Retinal pigment epithelial cell (primary cell): Measurements from ENCODE around the gene CNTN5.

Experiments
- DNase-seq: peaks from one replicate; pipeline ENCODE4 v3.0.0-alpha.2; 2010; ENCODE audit warnings: low read depth
- H3K4me3 ChIP-seq: 2 replicates; pipeline ENCODE4 v1.5.1; 2011; ENCODE audit warnings: mild to moderate bottlenecking, low read length, control low read depth, moderate library complexity
- TF ChIP-seq, protein P1 (sequence below): conservative IDR thresholded peaks from 2 replicates; pipeline ENCODE4 v1.5.1; 2011; ENCODE audit warnings: low read depth, low read length, control low read depth, inconsistent platforms

The CNTN5 gene

DNA sequence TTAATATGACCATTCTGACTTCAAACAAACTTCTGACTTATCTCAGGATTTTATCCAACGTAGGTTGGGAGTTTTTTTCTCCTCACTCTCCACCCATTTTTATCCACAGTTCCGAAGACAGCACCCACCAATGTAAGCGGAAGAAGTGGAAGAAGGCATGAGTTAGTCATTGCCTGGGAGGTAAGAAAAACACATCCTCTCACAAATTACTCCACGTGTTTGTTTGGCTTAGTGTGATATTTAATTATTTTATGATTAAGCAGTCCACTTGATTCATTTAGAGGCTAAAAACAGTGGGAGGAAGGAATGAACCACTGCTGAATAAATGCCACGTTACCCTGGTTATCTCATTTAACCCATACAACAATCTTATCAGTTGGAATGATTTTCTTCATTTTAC lies 1276.8 kb downstream of the CNTN5 start:
- no peak overlapping the region for H3K4me3 ChIP-seq
- TF ChIP-seq, protein P1, sequence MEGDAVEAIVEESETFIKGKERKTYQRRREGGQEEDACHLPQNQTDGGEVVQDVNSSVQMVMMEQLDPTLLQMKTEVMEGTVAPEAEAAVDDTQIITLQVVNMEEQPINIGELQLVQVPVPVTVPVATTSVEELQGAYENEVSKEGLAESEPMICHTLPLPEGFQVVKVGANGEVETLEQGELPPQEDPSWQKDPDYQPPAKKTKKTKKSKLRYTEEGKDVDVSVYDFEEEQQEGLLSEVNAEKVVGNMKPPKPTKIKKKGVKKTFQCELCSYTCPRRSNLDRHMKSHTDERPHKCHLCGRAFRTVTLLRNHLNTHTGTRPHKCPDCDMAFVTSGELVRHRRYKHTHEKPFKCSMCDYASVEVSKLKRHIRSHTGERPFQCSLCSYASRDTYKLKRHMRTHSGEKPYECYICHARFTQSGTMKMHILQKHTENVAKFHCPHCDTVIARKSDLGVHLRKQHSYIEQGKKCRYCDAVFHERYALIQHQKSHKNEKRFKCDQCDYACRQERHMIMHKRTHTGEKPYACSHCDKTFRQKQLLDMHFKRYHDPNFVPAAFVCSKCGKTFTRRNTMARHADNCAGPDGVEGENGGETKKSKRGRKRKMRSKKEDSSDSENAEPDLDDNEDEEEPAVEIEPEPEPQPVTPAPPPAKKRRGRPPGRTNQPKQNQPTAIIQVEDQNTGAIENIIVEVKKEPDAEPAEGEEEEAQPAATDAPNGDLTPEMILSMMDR: no peak
- DNase-seq: no peak

DNA sequence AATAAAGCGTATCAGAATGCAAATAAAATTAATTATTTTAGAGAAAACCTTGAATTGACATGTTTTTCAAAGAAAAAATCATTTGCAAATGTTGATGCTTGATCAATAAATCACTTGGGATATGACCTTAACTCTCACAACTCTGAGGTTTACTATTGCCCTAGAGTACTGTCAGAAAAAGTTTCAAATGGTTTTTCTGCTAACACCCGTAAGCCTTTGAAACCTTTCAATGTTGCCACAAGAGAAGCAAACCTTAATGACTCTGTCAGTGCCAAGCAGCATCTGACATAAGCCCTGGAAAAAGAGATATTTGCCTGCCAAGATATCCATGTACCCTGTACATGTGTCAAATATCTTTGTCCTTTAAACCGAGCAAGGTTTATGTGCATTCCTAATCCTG lies 1282.1 kb downstream of the CNTN5 start:
- TF ChIP-seq, protein P1: no peak
- no peak overlapping the region for H3K4me3 ChIP-seq
- DNase-seq: no peak

DNA sequence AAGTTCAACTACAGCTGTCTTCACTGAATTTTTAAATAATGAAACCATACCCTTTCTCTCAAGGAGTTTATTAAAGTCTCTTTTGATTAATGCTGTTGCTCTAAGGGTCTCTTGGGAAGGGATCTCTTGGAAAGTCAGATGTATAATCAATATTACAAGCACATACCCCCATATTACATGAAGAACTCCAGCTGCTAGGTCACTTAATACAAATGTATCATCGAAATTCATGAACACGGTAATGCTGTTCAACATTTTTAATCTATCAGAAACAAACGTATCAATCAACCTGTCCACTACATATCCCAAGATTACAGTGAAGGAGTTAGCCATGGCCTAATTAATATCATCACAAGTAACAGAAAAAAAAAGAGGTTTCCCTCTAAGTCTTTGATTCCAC lies 1283.1 kb downstream of the CNTN5 start:
- H3K4me3 ChIP-seq: no peak overlapping the region
- TF ChIP-seq, protein P1: no peak
- no peak for DNase-seq

DNA sequence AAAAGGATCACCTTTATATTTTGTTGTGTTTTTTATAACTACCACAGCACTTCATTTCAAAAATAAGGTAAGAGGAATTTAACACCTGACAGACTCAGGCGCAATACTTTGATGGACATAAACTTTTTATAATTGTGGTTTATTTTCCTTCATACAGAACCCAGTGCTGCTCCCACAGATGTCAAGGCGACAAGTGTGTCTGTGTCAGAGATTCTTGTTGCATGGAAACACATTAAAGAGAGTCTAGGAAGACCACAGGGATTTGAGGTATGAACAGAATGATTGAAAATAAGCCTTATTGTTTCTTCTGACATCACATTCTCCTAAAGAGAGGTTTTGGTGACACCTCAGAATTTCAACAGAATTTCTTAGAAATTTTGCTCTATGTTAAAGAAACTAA lies 1287.5 kb downstream of the CNTN5 start:
- TF ChIP-seq, protein P1: no peak
- H3K4me3 ChIP-seq: no peak overlapping the region
- no peak for DNase-seq

DNA sequence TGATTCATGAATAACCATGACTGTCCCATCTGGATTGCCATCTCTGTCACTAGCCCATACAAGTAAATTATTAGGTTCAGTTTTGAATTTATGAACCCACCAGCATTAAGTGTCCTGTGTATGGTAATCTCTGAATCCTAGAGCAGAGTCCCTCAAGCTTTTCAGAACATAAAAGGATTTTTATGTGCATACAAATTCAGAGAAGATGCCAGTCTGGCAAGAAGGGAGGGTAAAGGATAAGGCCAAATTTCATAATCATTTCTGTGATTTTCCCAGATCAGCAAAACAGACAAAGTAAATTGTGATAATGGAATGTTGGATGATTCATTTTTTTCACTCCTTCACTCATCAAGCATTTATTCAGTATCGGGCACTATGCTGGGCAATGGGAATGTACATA lies 1295.2 kb downstream of the CNTN5 start:
- DNase-seq: no peak
- TF ChIP-seq, protein P1: no peak
- no peak overlapping the region for H3K4me3 ChIP-seq

DNA sequence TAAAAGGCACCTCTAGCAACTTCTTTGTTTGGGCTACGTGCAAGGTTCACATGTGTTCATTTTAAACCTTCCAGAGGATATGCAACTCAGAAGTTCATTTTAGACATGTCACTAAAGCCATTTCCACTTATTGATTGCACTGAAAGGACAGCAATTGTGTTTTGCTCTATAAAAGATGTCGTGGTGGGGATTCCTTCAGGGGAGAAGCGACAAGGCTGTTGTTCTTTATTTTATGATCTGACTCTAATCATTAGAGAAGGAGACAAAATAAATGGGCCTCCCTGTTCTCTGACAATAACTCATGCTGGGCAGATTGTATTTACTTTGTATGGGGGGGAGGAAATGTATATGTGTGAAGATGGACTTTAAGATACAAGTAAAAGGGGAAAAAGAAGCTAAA lies 1296.2 kb downstream of the CNTN5 start:
- H3K4me3 ChIP-seq: no peak overlapping the region
- no peak for DNase-seq
- TF ChIP-seq, protein P1: no peak

DNA sequence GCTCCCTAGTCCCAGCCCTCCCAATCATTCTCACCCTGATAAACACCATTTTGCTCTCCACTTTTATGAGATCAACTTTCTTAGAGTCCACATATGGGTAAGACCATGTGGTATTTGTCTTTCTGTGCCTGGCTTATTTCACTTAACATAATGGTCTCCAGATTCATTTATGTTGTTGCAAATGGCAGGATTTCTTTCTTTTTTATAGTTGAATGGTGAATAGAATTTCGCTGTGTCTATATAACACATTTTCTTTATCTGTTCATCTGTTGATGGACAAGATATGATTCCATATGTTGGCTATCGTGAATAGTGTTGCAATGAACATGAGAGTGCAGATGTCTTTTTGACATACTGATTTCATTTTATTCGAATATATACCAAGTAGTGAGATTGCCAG lies 1298.9 kb downstream of the CNTN5 start:
- TF ChIP-seq, protein P1: no peak
- H3K4me3 ChIP-seq: no peak overlapping the region
- no peak for DNase-seq
